ENCODE results near the gene SLC6A1. TPM values are rescaled to one million over a fixed set of nuclear protein-coding genes. Genes with fewer than 3 reads are reported as not detected.

SLC6A1 gene
- total and polyA plus RNA-seq, 3 donors from 2014 or later = 13.9 to 14.7 (median 14.4) TPM

GRCh38 chr3:11054739-11055438, 62.3 kb downstream of the SLC6A1 start:
- Histone ChIP-seq H3K4me3 (no peak overlapping the region), H3K9me3 (no peaks in the 10 kb centered on the region), H3K27ac (no peak overlapping the region), H3K27me3 (no peaks in the 10 kb centered on the region), H3K4me1 (no peaks in the 10 kb centered on the region), H3K36me3 (ENCODE audit: low read depth, missing control alignments) (no peaks in the 10 kb centered on the region)
- WGBS, 2 donors = 84 to 86% methylated on average over 16 of the region's 17 CpGs
- TF ChIP-seq CTCF (IDR thresholded peaks at IDR 0.05) (no peak), POLR2A (IDR thresholded peaks at IDR 0.05) (no peak)
- intact Hi-C loops (cut with DNase I; ENCODE audit: low total_unique reads) = loop anchor here (5.0 to 10.0 kb wide), 3 partner anchors 108 to 300 kb away; no protein-coding TSS in a partner anchor
- DNase-seq = no peak

GRCh38 chr3:11055496-11055895, 62.9 kb downstream of the SLC6A1 start:
- 91 to 96% methylated on average over 10 of the region's 10 CpGs for WGBS, 2 donors
- intact Hi-C loops (cut with DNase I; ENCODE audit: low total_unique reads) = loop anchor here (5.0 to 10.0 kb wide), 3 partner anchors 108 to 301 kb away; no protein-coding TSS in a partner anchor
- TF ChIP-seq POLR2A (IDR thresholded peaks at IDR 0.05) (no peak), CTCF (IDR thresholded peaks at IDR 0.05) (no peak)

GRCh38 chr3:11056531-11057050, 64.0 kb downstream of the SLC6A1 start:
- 79 to 80% methylated on average over 8 of the region's 8 CpGs for WGBS, 2 donors
- intact Hi-C loops (cut with DNase I; ENCODE audit: low total_unique reads) = loop anchor here (5.0 to 10.0 kb wide), 3 partner anchors 109 to 302 kb away; no protein-coding TSS in a partner anchor
- Histone ChIP-seq H3K4me3 (no peak overlapping the region), H3K27me3 (no peaks in the 10 kb centered on the region), H3K27ac (no peak overlapping the region), H3K4me1 (no peaks in the 10 kb centered on the region), H3K9me3 (no peaks in the 10 kb centered on the region), H3K36me3 (ENCODE audit: low read depth, missing control alignments) (no peaks in the 10 kb centered on the region)
- DNase-seq = no peak
- TF ChIP-seq CTCF (IDR thresholded peaks at IDR 0.05) = no peak
- no peak for TF ChIP-seq POLR2A (IDR thresholded peaks at IDR 0.05)

More at GRCh38 chr3:11055496-11055895, 62.9 kb downstream of the SLC6A1 start:
- Histone ChIP-seq H3K4me3 (no peak overlapping the region), H3K27me3 (no peaks in the 10 kb centered on the region), H3K9me3 (no peaks in the 10 kb centered on the region), H3K36me3 (ENCODE audit: low read depth, missing control alignments) (no peaks in the 10 kb centered on the region), H3K4me1 (no peaks in the 10 kb centered on the region), H3K27ac (no peak overlapping the region)
- DNase-seq = no peak

- H3K27ac ChIP-seq = no peak overlapping the region
- TF ChIP-seq CTCF (IDR thresholded peaks at IDR 0.05) (no peak), POLR2A (IDR thresholded peaks at IDR 0.05) (no peak)
- no peaks in the 10 kb centered on the region for H3K36me3 ChIP-seq (ENCODE audit: low read depth, missing control alignments)
- no peaks in the 10 kb centered on the region for H3K27me3 ChIP-seq
- no peak overlapping the region for H3K4me3 ChIP-seq
- WGBS, 2 donors = 83 to 85% methylated on average over 4 of the region's 4 CpGs
- intact Hi-C loops (cut with DNase I; ENCODE audit: low total_unique reads) = loop anchor here (5.0 to 10.0 kb wide), 3 partner anchors 110 to 303 kb away; no protein-coding TSS in a partner anchor
- H3K9me3 ChIP-seq = no peaks in the 10 kb centered on the region
- DNase-seq = no peak
- no peaks in the 10 kb centered on the region for H3K4me1 ChIP-seq
Measured at GRCh38 chr3:11057655-11058054, 65.1 kb downstream of the SLC6A1 start.
